GM19397 (cell line): ENCODE measurements around the gene DOCK11.
"Not testable (repeated sequence)": the region's sequence is repeated elsewhere in the genome, so short reads cannot be mapped to it uniquely, and the experiment has no call there.

ENCODE experiments used
- ATAC-seq: cut with Tn5 transposase; IDR thresholded peaks from one replicate; pipeline ENCODE4 v1.9.1; 2021; ENCODE audit warnings: mild to moderate bottlenecking, moderate library complexity; ENCODE audit not compliant: unreplicated experiment

DOCK11 gene

DNA sequence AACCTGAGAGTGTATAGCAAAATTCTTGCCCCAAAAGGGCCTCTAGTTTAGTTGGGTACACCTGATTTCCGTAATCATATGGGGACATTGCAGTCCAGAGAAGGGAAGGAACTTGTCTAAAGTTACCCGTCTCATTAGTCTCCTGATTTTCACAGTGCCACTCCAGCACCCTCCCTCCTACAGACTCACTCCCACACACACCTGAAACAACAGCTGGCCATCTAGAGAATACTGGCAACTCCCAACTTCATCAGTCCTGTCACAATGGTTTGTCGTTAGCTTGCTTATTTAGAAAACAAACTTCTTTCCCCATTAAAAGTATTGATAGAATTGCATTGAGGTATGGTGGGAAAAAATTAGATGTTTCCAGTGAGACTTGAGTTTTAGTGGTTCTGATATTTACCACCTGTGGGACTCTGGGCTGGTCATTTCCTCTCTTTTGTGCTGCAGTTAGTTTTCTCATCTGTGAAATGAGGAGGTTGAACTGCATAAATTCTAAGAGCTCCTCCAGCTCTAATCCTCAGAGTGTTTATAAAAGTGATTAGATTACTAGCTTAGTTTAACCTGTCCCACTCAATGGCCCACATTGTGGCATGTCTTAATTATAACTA lies 233.5 kb downstream of the DOCK11 start:
- no peak for ATAC-seq

DNA sequence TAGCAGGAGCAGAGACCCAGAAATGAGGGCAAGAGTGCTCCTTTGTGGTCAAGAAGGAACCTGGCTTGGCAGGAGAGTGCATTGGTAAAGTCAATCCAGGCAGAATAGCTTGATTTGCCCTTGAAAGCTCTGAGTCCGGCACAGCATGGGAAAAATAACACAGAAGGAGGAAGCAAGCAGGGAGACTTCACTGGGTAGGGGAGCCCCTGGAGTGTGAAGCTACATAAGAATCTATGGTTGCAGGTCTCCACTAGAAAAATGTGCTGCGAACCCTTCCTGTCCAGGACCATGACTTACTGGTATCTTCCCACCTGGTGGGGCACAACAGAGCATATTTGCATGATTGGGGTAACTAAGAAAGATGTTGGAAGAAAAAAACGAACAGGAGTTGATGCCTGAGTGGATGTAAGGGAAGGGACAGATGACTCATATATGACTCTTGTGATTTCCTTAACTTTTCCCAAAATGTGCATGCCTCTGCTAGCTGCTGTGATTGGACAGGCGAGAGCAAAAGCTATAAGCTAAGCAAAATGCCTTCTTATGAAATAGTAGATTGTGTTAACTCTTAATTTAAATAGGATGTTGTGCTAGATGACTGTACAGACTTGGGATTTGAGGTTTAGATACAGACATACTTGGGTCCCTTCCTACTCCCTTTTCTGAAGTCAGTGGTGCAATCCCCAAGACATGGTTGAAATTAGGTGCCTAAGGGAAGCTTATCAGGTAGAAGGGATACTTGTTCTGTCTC lies 235.1 kb downstream of the DOCK11 start:
- ATAC-seq, result no peak

GRCh38 chrX:118732551-118732950 lies 236.9 kb downstream of the DOCK11 start:
- ATAC-seq, result not testable (repeated sequence)

DNA sequence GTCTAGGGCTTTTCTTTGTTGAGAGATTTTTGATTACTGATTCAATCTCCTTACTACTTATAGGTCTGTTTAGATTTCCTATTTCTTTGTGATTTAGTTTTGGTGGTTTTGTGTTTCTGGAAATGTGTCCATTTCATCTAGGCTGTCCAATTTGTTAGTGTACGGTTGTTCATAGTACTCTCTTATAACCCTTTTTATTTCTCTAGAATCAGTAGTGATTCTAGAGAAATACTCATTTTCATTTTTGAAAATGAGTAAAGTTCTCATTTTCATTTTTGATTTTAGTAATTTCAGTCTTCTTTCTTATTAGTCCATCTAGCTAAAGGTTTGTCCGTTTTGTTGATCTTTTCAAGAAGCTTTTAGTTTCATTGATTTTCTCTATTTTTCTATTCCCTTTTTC lies 239.3 kb downstream of the DOCK11 start:
- ATAC-seq, result no peak
